Measurements from ENCODE around the gene GAD2.

The GAD2 gene

GRCh38 chr10:26249681-26250080 lies 33.1 kb downstream of the GAD2 start:
- ChIA-PET CTCF (interaction anchor here (0.7 kb wide), 1 partner anchor 428 kb away, joined by 3 read pairs; no protein-coding TSS in a partner anchor), POLR2A (ENCODE audit: low non-redundant PET) (no interaction called here)
- TF ChIP-seq, protein P1, sequence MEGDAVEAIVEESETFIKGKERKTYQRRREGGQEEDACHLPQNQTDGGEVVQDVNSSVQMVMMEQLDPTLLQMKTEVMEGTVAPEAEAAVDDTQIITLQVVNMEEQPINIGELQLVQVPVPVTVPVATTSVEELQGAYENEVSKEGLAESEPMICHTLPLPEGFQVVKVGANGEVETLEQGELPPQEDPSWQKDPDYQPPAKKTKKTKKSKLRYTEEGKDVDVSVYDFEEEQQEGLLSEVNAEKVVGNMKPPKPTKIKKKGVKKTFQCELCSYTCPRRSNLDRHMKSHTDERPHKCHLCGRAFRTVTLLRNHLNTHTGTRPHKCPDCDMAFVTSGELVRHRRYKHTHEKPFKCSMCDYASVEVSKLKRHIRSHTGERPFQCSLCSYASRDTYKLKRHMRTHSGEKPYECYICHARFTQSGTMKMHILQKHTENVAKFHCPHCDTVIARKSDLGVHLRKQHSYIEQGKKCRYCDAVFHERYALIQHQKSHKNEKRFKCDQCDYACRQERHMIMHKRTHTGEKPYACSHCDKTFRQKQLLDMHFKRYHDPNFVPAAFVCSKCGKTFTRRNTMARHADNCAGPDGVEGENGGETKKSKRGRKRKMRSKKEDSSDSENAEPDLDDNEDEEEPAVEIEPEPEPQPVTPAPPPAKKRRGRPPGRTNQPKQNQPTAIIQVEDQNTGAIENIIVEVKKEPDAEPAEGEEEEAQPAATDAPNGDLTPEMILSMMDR (conservative IDR thresholded peaks at IDR 0.05; ENCODE audit: low read depth), result no peak
- no peak for DNase-seq (ENCODE audit: low spot score)
- no peak overlapping the region for H3K27ac ChIP-seq

- DNase-seq (ENCODE audit: low spot score), result peak; percentile 43
- TF ChIP-seq, protein P1 (conservative IDR thresholded peaks at IDR 0.05; ENCODE audit: low read depth), result no peak
- H3K27ac ChIP-seq, result no peak overlapping the region
- CTCF ChIA-PET, result no interaction called here
- POLR2A ChIA-PET (ENCODE audit: low non-redundant PET), result no interaction called here
Measured at GRCh38 chr10:26251925-26252324, 35.4 kb downstream of the GAD2 start.

DNA sequence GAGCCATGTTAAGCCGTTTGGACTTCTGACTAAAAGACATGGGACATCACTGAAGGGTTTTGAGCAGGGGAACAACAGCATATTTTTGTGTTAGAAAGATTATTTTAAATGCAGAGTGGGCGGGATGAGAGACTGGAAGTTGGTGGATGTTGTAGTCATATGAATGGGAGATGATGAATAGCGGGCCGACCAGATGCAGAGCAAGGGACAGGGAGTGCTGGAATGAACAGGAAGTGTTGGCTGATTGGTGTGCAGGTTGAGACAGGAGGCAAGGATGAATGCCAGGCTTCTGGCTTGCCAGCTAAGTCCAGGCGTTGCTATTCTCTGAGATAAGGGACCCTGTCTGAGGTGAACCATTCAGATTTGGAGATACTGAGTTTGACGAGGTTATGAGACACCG lies 38.0 kb downstream of the GAD2 start:
- CTCF ChIA-PET, result interaction anchor here (0.6 to 0.7 kb wide), 2 partner anchors 28 to 204 kb away, joined by 4 to 5 read pairs; no protein-coding TSS in a partner anchor
- DNase-seq (ENCODE audit: low spot score), result no peak
- H3K27ac ChIP-seq, result no peak overlapping the region
- POLR2A ChIA-PET (ENCODE audit: low non-redundant PET), result no interaction called here
- TF ChIP-seq, protein P1 (conservative IDR thresholded peaks at IDR 0.05; ENCODE audit: low read depth), result no peak

- DNase-seq (ENCODE audit: low spot score), result no peak
- ChIA-PET POLR2A (ENCODE audit: low non-redundant PET) (no interaction called here), CTCF (no interaction called here)
- no peak overlapping the region for H3K27ac ChIP-seq
- TF ChIP-seq, protein P1 (conservative IDR thresholded peaks at IDR 0.05; ENCODE audit: low read depth), result no peak
Measured at GRCh38 chr10:26259341-26259740, 42.8 kb downstream of the GAD2 start.

DNA sequence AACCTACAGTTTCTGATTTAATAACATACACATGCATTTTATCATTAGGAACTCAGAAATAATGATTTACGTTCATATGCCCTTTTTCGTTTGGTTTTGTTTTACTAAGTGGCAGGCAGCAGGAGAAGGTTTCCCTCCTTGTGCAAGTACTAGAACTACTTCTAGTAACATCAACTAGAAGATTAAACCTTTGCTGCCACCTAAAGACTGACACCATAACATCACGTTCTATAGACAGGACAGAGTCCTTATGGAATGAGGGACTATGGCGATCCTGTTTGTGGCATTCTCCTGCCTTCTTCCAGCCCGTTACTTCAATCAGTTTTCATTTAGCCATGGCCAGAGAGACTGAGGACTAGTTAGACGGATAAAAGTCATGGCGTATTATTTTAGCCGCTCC lies 53.2 kb downstream of the GAD2 start:
- H3K27ac ChIP-seq, result no peak overlapping the region
- TF ChIP-seq, protein P1 (conservative IDR thresholded peaks at IDR 0.05; ENCODE audit: low read depth), result no peak; the same call in 1 of the 2 replicates
- CTCF ChIA-PET, result interaction anchor here (0.6 to 0.7 kb wide), 4 partner anchors 33 to 1416 kb away, joined by 3 read pairs; no protein-coding TSS in a partner anchor
- peak; percentile 19 for DNase-seq (ENCODE audit: low spot score)
- POLR2A ChIA-PET (ENCODE audit: low non-redundant PET), result no interaction called here

DNA sequence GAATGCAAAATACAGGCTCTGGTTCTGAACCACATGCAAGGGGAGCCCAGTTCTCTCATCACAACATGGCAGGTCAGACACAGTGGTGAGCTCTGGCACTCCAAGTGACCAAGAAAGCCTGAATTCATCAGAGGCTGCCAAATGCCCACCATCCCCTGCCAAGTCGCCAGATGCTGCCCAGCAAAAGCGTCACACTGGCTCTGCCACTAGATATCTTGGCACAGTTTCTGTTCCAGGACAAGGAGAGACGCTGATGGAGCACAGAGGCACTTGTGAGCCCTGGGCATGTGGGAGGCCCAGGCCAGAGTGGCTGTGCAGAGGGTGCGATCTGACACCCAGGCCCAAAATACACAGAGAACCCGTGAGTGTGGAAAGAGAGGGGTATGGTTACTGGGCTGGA lies 57.8 kb downstream of the GAD2 start:
- no peak overlapping the region for H3K27ac ChIP-seq
- CTCF ChIA-PET, result interaction anchor here (1.6 kb wide), 1 partner anchor 399 kb away, joined by 6 read pairs; no protein-coding TSS in a partner anchor
- no peak for DNase-seq (ENCODE audit: low spot score)
- TF ChIP-seq, protein P1 (conservative IDR thresholded peaks at IDR 0.05; ENCODE audit: low read depth), result no peak
- POLR2A ChIA-PET (ENCODE audit: low non-redundant PET), result no interaction called here
